UCSD-AML1 (cell line): ENCODE measurements around the gene SLC2A1.

Experiments used
- DNase-seq: peaks from one replicate; lab custom pipeline; 2025; ENCODE audit not compliant: unreplicated experiment; lab: John Stamatoyannopoulos, UW

Gene SLC2A1

DNA sequence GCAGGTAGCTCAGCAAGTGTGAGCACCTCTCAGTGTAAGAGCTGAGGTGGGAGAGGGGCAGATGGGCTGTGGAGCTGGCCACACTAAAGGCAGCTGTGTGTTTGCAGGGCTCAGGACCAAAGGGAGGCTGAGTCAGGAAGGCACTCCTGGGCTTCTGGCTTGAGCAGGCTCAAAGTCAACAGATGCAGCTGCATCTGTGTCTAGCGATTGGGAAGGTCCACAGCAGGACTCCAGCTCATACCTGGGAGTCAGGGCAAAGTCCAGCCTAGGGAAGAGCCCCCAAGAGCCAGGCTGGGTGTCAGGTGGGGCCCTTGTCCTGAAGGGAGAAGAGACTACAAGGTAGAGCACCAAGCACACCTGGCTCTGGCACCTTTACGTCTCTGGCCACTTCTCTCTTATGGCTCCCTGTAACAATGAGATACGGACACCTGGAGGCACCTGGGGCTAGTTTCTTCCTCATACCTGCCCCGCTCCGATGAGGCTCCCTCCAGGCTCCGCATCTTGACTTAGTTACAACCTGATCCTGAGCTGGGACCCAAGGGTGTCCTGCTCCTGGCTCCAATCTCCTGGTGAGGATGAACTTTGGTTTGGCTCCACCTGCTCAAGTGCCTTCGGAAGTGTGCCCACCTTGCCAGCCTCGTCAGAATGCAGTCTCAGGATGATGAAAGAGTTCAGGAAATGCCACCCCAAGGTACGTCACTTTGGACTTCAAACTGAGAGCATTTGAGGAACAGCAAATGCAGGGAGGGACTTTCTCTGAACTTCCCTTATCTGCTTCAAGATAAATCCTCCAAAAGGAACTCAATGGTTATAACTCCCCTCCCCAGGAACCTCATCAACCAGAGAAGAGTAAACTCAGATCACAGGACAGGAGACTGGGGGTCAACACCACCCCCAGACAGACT lies 21.5 kb upstream of the SLC2A1 start:
- DNase-seq, result peak; percentile 21

DNA sequence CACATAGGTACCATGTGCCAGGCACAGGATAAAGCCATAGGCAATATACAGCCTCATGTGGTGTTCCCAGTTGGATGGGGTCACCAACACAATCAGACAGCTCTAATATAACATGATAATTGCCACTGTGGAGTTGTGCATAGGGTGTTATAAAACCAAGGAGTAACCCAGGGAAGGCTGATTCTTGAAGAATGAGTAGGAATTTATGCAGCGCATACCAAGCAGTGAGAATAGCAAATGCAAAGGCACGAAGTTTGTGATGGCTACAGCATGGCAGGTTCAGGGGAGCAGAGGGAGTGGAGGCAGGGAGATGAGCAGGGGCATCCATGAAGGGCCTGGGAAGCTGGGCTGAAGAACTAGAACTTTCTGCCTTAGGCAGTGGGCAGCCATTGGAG lies 20.4 kb upstream of the SLC2A1 start:
- no peak for DNase-seq

DNA sequence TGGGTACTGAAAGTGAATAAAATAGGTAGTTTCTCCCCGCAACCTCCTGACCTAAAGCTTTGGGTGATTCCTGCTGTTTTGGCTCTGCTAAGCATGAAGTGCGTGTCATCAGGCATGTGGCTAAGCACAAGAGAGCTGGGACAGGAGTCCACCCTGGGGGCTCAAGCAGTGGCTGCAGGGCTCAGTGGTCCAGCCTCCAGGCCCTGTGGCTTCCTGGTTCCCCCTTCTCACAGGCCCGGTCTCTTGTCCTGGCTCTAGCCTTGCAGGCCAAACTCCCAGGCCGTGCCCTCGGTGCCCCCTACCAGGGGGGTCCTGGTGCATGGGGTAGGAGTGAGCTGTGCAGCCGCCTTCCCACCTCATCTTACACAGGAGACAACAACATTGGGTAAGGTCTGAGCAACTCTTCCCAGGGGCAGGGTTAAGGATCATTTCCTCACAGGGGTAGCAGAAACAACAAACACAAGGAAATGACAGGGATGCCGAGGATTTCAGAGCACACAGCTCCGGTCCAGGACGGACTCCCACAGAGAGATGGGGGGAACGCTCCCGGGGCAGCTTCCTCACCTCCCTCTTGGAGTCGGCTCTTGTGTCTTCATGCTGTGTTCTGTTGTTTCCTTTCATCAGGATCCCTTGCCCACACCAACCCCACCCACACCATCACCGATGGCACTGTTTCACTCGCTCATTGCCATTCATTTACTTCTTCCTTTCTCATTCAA lies 19.8 kb upstream of the SLC2A1 start:
- no peak for DNase-seq

DNA sequence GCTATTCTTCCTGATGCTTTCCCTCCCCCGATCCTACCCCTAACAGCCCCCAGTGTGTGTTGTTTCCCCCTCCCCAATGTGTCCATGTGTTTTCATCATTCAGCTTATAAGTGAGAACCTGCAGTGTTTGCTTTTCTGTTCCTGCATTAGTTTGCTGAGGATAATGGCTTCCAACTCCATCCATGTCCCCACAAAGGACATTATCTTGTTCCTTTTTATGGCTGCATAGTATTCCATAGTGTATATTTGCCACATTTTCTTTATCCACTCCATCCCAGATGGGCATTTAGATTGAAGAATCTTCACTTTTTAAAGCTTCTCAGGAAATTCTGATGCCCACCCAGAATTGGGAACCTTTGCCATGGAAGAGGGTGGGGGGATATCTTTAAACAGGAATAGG lies 19.0 kb upstream of the SLC2A1 start:
- no peak for DNase-seq

DNA sequence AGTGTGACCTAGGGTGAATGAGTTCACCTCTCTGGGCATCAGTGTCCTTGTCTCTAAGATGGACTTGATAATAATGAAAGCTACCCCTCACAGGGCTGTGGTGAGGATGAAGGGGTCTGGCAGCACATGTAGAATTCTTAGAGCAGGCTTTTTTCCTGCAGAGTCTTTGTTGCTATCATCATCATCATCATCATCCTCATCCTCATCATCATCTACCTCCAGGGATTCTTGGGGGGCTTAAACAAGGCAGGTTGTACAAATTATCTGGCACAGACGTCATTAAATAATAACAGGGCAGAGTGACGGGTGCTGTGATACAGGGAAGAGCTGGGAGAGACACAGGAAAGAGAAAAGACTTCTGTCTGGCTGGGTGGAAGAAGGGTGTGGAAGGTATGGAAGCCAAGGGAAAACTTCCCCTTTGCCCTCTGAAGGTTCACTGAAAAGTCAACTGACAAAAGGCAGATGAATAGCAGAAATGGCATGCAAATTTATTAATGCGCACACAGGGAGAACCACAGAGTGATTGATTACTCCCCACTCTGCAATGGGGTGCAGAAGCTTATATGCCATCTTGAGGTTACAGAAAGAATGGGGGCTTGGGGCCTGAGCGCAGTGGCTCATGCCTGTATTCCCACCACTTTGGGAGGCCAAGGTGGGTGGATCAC lies 17.0 kb upstream of the SLC2A1 start:
- DNase-seq, result no peak

DNA sequence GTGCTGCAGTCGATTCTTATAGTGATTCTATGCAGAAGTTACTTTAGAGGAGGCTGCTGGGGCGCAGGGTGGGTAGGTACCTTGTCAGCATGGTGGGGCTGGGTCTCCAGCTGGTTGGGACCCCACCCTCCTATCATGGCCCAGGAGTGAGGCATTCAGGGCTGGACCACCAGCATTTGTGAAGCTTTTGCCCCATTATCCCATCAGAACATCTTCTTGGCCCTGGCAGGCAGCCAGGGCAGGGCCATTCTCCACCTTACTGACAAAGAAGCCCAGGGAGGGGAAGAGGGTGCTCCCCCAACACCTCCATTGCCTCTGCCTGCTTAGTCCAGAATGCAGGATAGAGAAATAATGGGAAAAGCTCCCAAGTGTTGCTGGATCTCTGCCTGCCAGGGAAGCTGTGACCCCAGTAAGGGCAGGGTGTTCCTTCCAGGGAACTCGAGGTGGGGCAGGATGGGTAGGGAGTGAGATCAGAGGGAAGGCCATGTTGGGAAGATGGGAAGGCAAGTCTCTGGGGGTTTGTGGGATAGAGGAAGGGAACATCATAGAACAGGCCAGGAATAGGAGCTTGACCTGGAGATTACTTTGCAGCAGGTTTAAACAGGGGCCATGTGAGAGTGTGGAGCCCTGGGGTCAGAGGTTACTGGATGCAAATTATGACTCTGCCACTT lies 16.2 kb upstream of the SLC2A1 start:
- DNase-seq, result no peak

DNA sequence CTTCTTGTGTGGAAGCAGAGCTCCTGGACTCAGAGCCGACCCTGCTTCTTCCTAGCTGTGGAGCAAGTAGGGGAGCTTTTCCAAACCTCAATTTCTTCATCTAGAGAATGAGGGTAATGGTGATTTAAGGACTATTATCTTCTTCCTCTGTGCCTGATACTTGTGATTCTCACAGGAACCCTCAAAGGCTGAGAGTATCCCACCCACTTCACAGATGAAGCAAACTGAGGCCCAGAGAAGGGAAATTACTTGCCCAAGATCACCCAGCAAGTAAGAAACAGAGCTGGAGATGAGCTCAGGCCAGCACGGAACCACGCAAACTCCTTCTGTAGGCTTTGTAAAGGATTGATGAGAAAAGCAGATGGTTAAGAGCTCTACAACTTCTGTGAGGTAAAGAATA lies 15.1 kb upstream of the SLC2A1 start:
- DNase-seq, result no peak

DNA sequence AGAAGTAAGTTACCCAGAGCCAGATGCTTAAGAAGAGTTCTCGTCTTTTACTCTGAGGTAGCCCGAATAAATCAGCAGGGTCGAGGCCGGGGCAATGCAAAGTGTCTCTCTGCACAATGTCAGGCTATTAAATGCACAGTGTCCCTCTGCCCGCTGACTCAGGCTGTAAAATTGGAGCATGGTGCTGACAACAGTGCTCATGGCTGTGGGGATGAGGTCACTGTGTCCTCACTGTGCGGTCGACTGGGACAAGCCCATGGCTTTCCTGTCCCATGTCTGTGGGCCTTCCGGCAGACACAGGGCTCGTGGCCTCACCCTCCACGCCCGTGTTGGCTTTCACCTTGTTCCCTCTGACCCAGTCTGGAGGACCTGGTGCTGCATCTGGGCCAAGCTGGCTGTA lies 14.6 kb upstream of the SLC2A1 start:
- DNase-seq, result no peak

DNA sequence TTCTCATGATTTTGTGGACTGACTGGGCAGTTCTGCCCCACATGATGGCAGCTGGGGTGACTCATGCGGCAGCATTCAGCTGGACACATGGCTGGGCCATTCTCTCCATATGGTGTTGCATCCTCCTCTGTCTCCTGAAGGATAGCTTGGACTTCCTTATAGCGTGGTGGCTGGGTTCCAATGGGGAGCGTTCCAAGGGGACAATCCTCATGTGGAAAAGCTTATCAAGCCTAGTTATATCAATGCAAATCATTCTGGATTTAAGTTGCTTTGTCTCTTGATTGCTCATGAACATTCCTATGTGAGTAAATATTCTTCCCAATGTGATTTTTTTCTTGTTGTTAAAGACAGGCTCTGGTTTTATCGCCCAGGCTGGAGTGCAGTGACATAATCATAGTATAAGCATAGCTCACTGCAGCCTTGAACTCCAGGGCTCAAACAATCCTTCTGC lies 13.2 kb upstream of the SLC2A1 start:
- DNase-seq, result no peak

DNA sequence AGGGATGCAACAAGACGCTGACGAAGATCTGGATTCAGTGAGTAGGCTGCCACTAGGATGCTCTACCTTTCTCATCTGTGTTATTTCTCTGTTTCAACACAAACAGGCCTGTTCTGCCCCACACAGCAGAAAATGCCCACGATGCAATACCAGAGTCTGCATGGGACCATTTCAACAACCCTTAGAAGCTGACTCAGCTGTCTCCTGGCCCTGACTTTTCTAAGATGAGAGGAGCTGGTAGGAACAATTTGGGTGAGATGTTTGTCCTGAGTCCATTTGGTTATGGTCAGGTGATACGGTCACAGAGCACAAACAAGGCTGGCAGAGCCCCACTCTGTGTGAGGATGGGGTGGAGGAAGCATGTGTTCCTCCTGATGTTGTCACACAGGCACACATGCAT lies 11.5 kb upstream of the SLC2A1 start:
- no peak for DNase-seq

DNA sequence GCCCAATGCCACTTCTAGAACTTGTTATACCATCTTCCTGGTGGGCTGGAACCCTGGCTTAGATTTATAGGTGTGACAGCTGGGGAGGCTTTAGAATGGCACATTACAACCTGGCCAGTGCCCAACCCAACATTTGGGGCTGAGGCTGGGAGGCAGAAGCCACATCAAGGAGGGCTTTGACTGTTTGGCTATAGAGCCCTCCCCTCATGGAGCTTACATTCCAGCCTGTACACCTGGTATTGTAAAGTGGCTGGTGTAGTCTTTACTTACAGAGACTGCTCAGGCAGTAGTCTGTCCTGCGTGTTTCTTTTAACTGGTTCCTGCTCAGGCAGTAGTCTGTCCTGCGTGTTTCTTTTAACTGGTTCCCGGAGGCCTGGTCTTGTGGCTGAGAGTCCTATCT lies 10.0 kb upstream of the SLC2A1 start:
- DNase-seq, result no peak

DNA sequence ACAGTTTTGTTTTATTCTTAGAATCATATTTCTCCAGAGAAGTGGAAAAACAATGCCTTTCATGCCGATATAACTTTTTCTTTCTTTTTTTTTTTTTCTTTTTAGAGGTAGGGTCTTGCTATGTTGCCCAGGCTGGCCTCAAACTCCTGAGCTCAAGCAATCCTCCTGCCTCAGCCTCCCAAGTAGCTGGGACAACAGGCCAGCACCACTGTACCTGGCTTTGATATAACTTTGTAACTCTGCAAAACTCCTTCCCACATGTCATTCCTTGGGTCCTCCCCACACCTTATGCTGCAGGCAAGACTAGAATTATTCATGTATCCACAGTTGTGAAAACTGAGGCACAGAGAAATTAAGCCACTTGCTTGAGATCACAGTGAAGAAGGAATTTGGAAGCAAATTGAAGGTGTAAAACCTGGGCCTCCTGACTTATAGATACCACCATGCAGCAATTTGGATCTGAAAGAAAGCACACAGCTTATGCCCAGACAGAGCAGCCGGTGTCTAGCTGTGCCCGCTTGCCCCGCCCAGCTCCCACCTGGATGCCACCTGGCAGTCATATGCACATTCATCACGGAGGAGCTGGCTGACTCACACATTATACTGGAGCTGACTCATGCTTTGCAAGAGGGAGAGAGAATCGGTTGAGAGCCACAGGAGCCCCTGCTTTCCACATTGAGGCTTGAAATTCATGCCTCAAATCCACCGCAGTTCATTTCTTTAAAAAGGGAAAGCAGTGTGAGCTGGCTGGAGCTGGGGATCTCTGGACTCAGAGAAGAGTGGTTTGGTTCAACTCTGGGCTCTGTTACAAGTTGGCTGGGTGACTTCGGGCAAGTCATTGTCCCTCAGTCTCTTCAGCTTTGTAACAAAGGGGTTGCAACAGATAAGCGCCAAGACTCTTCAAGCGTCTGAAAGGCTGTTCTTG lies 8.3 kb upstream of the SLC2A1 start:
- DNase-seq, result no peak

DNA sequence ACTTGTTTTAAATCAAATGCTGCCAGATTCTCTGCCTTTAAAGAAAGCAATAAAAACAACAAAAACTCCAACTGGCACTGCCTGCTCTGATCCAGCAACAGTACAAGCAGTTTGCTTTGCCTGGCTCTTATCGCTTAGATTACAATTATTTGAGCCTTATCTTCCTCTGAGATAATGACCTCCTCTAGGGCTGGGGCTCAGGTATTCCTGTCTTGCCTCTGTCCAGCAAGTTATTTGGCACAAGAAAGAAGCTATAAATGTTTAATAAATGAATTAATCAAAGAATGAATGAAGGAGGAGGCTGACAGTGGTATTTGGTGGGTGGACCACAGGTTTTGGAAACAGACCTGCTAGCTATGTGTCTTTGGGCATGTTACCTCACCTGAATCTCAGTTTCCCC lies 6.7 kb upstream of the SLC2A1 start:
- DNase-seq, result no peak

DNA sequence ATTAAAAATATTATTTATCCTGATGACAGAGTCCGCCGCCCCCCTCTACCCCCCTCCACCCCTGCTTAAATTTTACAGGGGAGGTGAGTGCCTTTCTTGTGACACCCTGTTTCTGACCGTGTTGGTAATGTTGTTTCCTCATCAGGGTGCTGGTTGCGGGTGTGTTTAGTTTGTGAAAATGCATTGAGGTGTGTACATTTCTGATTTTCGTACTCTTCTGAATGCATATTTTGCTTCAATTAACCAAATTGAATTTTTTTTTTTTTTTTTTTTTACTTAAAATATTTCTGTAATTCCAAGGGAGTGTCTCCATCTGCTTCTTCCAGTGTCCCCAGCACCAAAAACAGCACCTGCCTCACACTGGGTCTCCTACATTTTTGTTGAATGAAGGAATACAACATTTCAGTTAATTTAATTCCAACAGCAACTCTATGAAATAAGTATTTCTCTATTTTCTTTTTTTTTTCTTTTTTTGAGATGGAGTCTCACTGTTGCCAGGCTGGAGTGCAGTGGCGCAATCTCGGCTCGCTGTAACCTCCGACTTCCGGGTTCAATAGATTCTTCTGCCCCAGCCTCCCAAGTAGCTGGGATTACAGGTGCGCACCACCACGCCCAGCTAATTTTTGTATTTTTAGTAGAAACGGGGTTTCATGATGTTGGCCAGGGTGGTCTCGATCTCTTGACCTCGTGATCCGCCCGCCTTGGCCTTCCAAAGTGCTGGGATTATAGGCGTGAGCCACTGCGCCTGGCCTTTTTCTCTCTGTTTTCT lies 5.6 kb upstream of the SLC2A1 start:
- no peak for DNase-seq

DNA sequence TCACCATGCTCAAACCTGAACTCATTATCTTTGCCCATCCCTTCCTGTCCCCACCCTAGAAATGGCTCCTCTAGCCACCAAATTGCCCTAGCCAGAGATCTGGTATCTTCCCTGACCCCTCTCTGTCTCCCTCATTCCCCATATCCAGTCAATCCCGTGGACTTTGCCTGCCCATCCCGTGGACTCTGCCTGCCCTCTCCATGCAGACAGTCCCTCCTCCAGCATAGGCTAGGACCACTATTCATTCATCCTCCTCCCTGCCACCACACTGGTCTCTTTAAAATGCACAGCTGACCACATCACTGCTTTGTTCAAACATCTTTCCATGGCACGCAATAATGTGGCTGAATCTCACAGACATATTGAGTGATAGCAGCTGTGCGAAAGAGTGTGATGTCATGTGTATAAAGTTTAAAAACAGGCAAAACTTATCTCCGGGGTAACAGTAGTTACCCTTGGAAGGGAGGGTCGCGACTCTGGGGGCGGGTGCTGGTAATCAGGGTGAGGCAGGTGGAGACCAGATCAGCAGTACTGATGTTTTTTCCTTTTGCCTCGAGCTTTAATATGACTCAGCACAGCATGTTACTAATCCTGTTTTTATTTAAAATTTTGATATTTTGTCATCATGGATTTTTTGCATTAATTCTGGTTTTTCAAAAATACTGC lies 4.8 kb upstream of the SLC2A1 start:
- no peak for DNase-seq

DNA sequence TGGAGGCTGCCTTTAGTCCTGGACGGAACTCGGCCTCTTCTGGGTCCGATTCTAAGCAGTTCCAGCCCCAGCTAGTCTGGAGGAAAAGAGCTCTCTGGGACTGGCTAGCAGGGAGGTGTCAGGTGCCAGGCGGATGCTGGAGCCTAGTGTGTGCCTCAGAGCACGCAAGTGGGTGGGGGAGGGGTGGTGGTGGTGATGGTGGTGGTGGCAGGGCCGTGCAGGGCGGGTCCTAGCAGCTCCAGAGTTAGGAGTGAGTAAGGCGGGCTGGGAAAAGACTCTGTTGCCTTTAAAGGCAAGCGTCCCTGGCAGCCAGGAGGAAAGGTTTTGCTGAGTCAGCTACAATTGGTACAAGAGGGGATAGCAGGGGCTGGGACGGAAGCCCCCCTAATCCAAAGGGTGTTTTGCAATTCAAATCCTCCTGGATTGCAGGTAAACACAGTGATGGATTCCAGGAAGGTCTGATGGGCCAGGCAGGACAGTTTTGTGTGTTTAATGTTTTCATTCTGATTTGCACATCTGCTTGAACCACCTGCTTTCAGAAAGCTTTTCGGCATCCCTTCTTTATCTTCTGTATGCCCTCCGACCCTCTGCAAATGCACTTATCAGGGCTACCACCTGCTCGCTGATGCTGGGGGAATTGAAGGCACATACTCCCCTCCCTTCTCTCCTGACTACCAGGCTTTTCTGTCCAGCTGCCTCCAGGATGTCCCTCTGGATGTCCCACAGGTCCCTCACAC lies 4.1 kb upstream of the SLC2A1 start:
- DNase-seq, result no peak

DNA sequence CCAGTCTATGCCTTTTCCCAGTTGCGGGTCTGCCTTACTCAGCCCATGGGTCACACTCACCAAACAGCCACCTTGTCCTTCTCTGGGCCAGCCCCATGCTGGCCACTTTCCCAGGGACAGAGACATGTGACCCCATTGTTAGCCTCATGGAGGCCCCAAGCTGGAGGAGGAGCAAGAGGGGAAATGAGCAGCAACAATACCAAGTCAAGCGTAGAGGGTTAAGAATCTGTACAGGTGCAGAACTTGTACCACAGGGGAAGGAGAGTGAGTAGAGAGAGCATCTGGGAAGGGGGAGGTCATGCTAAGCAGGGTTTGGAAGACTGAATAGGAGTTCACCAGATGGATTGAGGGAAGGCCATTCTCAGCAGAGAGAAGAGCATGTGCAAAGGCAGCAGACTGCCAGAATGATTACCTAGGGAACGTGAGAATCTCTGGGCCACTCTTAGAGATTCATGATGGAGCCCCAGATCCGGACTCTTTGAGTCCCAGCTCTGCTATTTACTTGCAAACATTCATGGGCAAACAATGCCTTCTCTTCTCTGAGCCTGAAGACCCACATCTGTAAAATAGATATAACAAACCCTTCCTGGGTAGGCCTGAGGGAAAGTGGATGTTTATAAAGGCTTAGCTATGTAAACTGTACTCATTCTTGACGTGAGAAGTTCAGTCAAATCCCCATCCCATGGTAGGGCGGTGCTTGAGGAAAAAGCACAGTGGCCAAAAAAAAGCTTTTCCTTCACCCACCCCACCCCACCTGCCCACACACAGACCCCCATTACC lies 2.8 kb upstream of the SLC2A1 start:
- DNase-seq, result no peak
